GM12873 (cell line): ENCODE data around the gene KIAA1671.

Experiments used
- CTCF ChIP-seq: IDR thresholded peaks from 2 replicates; pipeline ENCODE4 v1.5.1; 2012; ENCODE audit warnings: low read depth, mild to moderate bottlenecking, moderate library complexity, low read length, control low read depth; ENCODE audit not compliant: insufficient read depth; ENCODE audit errors: missing control alignments

Gene KIAA1671

GRCh38 chr22:25120761-25121212 lies 168.3 kb downstream of the KIAA1671 start:
- TF ChIP-seq CTCF = no peak

- TF ChIP-seq CTCF = no peak
Observed at GRCh38 chr22:25122136-25122764, 169.7 kb downstream of the KIAA1671 start.

- TF ChIP-seq CTCF = no peak
Observed at GRCh38 chr22:25123677-25124076, 171.2 kb downstream of the KIAA1671 start.

GRCh38 chr22:25125693-25126357 lies 173.3 kb downstream of the KIAA1671 start:
- TF ChIP-seq CTCF = no peak

- no peak for TF ChIP-seq CTCF
Observed at GRCh38 chr22:25126510-25126909, 174.0 kb downstream of the KIAA1671 start.

GRCh38 chr22:25127318-25127717 lies 174.8 kb downstream of the KIAA1671 start:
- no peak for TF ChIP-seq CTCF

GRCh38 chr22:25130462-25130861 lies 177.9 kb downstream of the KIAA1671 start:
- TF ChIP-seq CTCF = no peak
